ENCODE data around the gene CCDC12.
"Not testable (repeated sequence)": the region's sequence is repeated elsewhere in the genome, so short reads cannot be mapped to it uniquely, and the experiment has no call there.

Gene CCDC12

GRCh38 chr3:46979958-46980497 lies 3.5 kb upstream of the CCDC12 start:
- DNase-seq (ENCODE audit: low read depth, low spot score), result no peak

GRCh38 chr3:46978985-46979944 lies 2.7 kb upstream of the CCDC12 start, which contains the start of gene NBEAL2:
NBEAL2 (plus strand) TSS chr3:46979666; CDS start chr3:46979862, 196 bp downstream.
- peak; percentile 68 for DNase-seq (ENCODE audit: low read depth, low spot score)

- no peak for DNase-seq (ENCODE audit: low read depth, low spot score)
These were observed 1.8 kb upstream of the CCDC12 start for GRCh38 chr3:46978381-46978780.

- DNase-seq (ENCODE audit: low read depth, low spot score), result no peak
These were observed 1.3 kb upstream of the CCDC12 start for GRCh38 chr3:46977811-46978195.

GRCh38 chr3:46974421-46975171 lies 1.9 kb downstream of the CCDC12 start:
- DNase-seq (ENCODE audit: low read depth, low spot score), result no peak

- DNase-seq (ENCODE audit: low read depth, low spot score), result no peak
These were observed 4.1 kb downstream of the CCDC12 start for GRCh38 chr3:46972396-46972795.

GRCh38 chr3:46971742-46972141 lies 4.8 kb downstream of the CCDC12 start:
- no peak for DNase-seq (ENCODE audit: low read depth, low spot score)

- DNase-seq (ENCODE audit: low read depth, low spot score), result no peak
These were observed 5.4 kb downstream of the CCDC12 start for GRCh38 chr3:46971151-46971550.

GRCh38 chr3:46970391-46971091 lies 6.0 kb downstream of the CCDC12 start:
- no peak for DNase-seq (ENCODE audit: low read depth, low spot score)

GRCh38 chr3:46968783-46969428 lies 7.6 kb downstream of the CCDC12 start:
- DNase-seq (ENCODE audit: low read depth, low spot score), result no peak

GRCh38 chr3:46966811-46967210 lies 9.7 kb downstream of the CCDC12 start:
- DNase-seq (ENCODE audit: low read depth, low spot score), result no peak

- no peak for DNase-seq (ENCODE audit: low read depth, low spot score)
These were observed 11.4 kb downstream of the CCDC12 start for GRCh38 chr3:46965151-46965550.

- DNase-seq (ENCODE audit: low read depth, low spot score), result not testable (repeated sequence)
These were observed 12.4 kb downstream of the CCDC12 start for GRCh38 chr3:46964038-46964590.

- DNase-seq (ENCODE audit: low read depth, low spot score), result no peak
These were observed 13.6 kb downstream of the CCDC12 start for GRCh38 chr3:46962990-46963389.

- no peak for DNase-seq (ENCODE audit: low read depth, low spot score)
These were observed 14.1 kb downstream of the CCDC12 start for GRCh38 chr3:46962427-46962826.

GRCh38 chr3:46960835-46961234 lies 15.7 kb downstream of the CCDC12 start:
- no peak for DNase-seq (ENCODE audit: low read depth, low spot score)

- no peak for DNase-seq (ENCODE audit: low read depth, low spot score)
These were observed 16.4 kb downstream of the CCDC12 start for GRCh38 chr3:46960081-46960701.

- DNase-seq (ENCODE audit: low read depth, low spot score), result no peak
These were observed 17.4 kb downstream of the CCDC12 start for GRCh38 chr3:46959161-46959511.

- DNase-seq (ENCODE audit: low read depth, low spot score), result no peak
These were observed 17.9 kb downstream of the CCDC12 start for GRCh38 chr3:46958467-46959160.
